NCI-H226 (cell line): ENCODE data around the gene NUP58.

Experiments
- DNase-seq: peaks from one replicate; pipeline ENCODE4 v3.0.0-alpha.2; 2015

NUP58 gene

DNA sequence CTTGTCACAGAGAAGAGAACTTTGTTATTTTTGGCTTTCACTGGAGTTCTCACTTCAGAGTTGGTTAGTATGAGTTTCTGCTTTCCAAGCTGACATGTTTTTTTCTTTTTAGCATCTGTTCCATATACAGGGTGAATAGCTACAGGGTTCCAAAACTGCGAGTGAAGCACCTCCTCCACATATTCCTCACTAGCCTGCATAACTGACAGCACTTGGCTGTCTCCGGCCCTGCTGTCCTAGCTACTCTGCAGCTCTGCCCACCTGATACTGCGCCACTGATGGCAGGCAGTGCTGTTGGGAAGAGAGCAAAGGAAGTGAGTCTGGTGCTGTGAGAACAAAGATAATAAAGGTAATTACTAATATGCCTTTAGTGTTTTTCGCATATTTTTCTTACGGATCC, 77.1 kb downstream of the NUP58 start:
- DNase-seq = no peak

DNA sequence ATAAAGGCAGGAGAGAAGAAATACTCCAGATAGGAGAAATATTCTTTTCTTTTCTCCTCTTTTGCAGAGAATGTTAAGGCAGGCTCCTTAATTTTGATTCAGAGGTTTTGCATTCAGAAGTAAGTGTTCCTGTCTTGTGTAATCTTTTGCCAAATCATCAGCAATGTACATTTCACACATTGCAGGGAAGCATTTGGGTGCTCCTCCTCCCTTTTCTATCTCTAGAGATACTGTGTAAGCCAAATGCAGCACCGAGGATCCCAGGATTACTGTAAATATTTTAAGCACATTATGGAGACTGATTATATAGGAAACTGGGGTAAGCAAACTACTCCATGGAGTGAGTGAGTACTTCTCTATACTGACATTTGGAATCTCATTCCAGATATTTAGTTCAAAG, 77.6 kb downstream of the NUP58 start:
- no peak for DNase-seq

DNA sequence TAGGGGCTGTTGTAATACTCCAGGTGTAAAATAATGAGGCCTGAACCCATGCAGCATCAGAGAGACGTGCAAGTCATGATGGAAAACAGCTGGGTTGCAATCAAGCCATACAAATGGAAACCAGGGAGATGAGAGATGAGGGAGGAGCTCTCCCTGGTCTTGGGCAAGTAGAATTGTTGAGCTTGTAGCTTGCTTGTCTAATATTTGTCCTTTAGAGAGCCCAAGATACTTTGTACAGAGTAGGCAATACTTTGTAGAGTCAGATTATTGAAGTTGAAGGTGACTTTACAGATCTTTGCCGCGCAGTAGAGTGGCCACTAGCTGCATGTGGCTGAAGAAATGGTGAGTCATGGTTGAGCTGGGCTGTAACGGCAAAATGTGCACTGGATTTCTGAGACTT, 78.7 kb downstream of the NUP58 start:
- DNase-seq = no peak

DNA sequence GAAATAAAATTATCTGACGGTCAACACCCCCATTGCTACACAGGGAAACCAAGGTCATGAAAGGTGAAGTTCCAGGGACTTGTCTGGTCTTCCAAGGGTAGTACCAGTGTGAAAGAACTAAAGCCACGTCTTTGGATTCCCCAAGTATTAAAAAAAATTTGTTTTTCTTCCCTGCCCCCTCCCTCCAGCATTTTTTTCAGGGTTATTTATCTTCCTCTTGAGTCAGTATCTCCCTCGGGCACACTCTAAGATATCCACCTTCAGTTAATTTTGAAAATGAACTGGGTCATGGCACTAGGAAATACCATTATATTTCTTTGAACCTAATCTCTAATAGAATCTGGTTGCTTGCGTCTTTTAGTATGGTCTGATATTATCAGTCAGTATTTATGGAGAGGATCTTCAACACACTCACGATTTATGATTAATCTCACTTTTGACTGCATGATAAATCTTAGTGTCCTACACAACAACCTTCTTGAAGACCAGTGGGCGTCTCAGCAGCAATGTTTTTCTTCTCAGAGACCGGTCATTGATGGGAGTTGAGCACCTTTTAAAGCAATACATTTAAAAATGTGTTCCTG, 79.4 kb downstream of the NUP58 start:
- no peak for DNase-seq

- no peak for DNase-seq
Measured at GRCh38 chr13:25384758-25385410, 83.5 kb downstream of the NUP58 start.

DNA sequence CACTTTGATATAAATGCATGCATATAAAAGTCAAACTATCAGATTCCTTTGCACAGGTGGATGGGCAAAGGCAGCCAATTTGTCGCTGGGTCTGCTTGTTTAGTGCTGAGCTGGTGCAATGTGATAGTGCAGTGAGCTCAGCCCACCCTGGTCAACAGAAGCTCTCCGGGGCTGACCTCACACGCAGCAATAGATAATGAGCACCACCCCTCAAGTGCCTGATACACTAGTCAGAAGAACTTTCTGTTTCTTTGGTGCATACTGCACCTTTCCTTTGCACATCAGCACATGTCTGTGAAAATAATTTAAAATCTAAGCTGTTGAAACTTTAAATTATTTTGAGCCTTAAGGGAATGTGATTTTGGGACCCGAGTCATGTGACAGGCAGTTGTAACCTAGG, 90.5 kb downstream of the NUP58 start:
- no peak for DNase-seq
